NCI-H748 (cell line): ENCODE data around the gene SULT1C4.
"Not testable (repeated sequence)": the region's sequence is repeated elsewhere in the genome, so short reads cannot be mapped to it uniquely, and the experiment has no call there.

ENCODE experiments used
- DNase-seq: peaks from one replicate; lab custom pipeline; 2025; ENCODE audit not compliant: unreplicated experiment; lab: John Stamatoyannopoulos, UW

The SULT1C4 gene

DNA sequence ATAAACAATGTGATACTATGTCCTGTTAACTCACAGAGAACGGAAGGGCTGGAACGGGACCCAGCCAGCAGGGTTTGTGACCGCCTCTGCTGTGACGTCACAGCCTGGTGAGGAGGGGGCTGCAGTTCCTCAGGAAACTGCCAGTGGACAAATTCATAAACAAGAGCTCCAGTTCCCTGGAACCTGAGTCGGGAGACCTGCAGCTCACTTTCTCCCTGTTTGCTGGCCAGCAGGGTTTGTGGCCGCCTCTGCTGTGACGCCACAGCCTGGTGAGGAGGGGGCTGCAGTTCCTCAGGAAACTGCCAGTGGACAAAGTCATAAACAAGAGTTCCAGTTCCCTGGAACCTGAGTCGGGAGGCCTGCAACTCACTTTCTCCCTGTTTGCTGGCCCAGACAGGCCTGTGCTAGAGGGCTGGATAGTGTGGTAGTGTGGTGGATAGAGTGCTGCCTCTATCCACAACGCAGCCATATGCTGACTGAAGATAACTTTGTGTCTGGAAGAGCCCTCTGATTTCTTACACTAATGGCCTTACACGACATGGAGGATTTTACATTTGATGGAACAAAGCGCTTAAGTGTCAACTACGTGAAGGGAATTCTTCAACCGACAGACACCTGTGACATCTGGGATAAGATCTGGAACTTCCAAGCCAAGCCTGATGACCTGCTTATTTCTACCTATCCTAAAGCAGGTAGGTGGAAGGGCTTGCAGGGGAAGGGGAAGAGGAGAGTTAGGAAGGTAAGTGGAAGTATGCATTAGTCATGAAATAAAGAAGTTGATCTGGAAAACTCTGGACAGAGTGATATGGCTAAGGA, at the start of gene SULT1C4:
Gene SULT1C4, plus strand, starts transcription at position 140 of the 816 bp plus-strand sequence. Its CDS starts 384 bp downstream, at position 524.
- no peak for DNase-seq

- no peak for DNase-seq
Measured at GRCh38 chr2:108329771-108330170, 48.0 kb upstream of the SULT1C4 start.

- DNase-seq, result no peak
Measured at GRCh38 chr2:108330979-108331378, 46.8 kb upstream of the SULT1C4 start.

- no peak for DNase-seq
Measured at GRCh38 chr2:108345951-108346350, 31.8 kb upstream of the SULT1C4 start.

DNA sequence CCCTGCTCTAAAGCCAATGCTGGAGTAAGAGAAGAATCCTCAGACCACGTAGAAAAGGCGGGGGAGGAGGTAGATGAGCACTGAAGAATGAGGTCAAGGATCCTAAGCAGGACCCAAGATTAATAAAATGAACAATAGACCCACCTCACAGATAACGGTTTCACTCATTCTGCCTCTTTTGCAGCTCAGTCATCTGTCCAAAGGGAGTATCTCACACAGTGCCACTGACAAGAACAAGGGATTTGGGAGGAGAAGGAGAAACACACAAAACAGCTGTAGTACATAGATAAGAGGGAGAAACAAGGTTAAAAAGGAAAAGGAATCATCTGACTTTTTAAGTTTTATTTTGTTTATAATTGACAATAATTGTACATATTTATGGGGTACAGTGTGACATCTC, 30.9 kb upstream of the SULT1C4 start:
- no peak for DNase-seq

- no peak for DNase-seq
Measured at GRCh38 chr2:108347786-108348185, 30.0 kb upstream of the SULT1C4 start.

DNA sequence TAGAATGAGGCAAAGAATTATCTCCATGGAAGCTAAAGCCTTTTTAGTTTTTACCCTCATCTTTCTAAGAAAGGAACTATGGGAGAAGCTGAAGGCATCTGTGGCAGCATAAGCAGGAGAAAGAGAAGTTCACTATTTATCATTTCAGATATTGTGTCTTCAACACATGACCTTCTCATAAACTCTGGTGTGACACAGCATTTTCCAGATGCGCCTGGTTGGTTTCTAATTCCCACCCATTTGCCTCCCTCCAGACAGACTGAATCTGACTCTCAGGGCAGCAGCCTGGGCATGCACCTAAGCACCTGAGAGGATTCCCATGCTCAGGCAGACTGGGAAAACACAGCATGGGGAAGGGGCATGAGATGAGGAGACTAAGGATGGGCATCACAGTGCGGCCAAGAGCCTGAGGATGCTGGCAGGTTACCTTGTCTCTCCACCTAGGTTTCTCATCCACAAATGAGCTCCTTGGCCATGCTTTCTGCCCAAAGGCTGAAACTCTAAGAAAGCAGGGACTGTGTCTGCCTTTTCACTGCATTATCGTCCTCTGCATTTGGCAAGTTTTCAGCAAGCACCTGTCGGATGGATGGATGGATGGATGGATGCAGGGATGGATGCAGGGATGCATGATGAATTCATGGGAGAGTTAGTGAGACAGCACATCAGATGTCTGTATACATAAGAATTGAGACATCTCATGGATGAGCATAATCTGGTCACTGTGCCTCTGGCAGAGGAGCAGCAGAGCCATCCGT, 28.8 kb upstream of the SULT1C4 start:
- DNase-seq, result no peak

DNA sequence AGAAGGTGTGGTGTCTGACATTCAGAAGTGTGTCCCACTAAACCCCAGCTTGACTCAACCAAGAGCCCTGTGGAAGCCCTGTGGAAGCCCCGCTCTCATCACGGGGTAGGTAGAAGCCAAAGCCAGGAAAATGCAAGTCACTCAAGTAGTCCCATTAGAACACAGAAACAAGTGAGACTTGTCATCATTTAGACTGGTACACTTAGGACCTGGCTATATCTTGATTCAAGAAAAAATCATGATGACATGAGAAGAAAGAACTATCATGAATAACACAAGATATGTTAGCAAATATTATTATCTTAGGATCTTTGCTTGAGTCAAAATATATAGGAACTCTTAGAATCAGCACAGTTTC, 28.2 kb upstream of the SULT1C4 start:
- no peak for DNase-seq

GRCh38 chr2:108351889-108352288, 25.9 kb upstream of the SULT1C4 start:
- no peak for DNase-seq

DNA sequence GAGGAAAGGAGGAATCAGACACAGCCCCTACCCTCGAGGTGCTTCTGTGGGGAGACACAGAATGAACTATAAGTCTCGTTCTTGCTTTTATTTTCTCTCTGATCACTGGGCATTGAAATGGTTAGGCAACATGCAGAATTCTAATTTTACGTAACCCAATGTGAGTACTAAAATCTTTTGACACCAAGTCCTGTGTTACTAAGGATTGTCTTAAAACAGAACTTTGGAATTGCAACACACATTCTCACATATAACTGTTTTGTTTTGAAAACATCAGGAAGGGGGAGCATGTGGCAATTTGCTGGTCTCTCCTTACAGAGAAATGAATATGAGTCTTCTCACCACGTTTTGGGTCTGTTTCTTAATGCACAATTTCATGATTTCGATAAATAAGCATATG, 23.6 kb upstream of the SULT1C4 start:
- no peak for DNase-seq

- no peak for DNase-seq
Measured at GRCh38 chr2:108355906-108356734, 21.6 kb upstream of the SULT1C4 start.

DNA sequence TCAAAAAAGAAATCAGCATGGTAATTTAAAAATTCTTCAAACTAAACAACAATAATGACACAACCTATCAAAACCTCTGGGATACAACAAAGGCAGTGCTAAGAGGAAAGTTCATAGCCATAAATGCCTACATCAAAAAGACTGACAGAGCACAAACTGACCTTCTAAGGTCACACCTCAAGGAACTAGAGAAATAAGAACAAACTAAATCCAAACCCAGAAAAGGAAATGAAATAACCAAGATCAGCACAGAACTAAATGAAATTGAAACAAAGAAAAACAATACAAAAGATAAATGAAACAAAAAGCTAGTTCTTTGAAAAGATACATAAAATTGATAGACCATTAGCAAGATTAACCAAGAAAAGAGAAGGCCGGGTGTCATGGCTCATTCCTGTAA, 18.4 kb upstream of the SULT1C4 start:
- DNase-seq, result not testable (repeated sequence)

- DNase-seq, result no peak
Measured at GRCh38 chr2:108360776-108361468, 16.8 kb upstream of the SULT1C4 start.

GRCh38 chr2:108363024-108363907, 14.5 kb upstream of the SULT1C4 start:
- DNase-seq, result peak; percentile 83

GRCh38 chr2:108363908-108364225, 13.9 kb upstream of the SULT1C4 start:
- no peak for DNase-seq

DNA sequence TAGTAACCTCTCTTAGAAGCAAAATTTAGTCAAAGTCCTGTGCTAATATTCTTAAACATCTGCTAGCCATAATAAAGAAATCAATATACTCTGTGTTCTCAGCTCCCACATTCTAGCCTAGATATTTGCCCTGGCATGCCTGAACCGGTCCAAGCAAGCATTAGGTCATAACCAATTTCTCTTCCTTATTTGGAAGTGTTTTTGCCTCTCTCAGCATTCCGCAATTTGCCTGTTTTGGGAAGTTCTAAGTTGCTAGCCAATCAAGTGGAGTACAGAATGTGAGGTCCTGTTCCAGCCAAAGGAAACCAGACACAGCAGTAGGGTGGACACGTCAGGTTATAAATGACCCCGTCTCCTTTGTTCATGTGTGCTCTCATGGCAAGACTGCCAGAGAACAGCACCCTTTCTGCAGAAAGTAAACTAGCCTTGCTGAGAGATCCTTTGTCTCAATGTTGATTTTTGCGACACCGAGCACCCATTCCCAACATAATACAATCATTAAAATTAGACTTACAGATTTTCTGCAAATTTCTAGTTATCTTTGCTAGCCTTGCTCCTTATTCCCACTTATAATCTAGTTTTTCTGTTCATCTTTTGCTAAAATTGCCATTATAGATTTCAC, 13.0 kb upstream of the SULT1C4 start:
- no peak for DNase-seq

GRCh38 chr2:108365656-108366055, 12.1 kb upstream of the SULT1C4 start:
- DNase-seq, result no peak

DNA sequence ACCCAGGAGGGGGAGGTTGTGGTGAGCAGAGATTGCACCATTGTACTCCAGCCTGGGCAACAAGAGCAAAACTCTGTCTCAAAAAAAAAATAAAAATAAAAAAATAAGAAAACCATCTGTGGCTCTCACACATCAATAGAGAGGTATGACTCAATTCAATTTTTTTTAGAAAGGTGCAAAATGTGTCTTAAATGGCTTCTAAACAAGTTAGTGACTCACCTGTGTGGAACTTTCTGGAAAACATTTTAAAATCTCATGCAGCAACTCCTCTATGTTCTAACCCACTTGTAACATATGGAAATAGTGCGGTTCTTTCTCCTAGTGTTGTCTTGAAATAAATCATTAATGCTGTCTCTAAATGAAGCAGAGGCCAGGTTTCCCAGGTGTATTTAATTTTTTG, 10.7 kb upstream of the SULT1C4 start:
- DNase-seq, result no peak

GRCh38 chr2:108367561-108368175, 10.1 kb upstream of the SULT1C4 start:
- no peak for DNase-seq
